ENCODE measurements around the gene HPCAL4.

- TF ChIP-seq, protein P1, sequence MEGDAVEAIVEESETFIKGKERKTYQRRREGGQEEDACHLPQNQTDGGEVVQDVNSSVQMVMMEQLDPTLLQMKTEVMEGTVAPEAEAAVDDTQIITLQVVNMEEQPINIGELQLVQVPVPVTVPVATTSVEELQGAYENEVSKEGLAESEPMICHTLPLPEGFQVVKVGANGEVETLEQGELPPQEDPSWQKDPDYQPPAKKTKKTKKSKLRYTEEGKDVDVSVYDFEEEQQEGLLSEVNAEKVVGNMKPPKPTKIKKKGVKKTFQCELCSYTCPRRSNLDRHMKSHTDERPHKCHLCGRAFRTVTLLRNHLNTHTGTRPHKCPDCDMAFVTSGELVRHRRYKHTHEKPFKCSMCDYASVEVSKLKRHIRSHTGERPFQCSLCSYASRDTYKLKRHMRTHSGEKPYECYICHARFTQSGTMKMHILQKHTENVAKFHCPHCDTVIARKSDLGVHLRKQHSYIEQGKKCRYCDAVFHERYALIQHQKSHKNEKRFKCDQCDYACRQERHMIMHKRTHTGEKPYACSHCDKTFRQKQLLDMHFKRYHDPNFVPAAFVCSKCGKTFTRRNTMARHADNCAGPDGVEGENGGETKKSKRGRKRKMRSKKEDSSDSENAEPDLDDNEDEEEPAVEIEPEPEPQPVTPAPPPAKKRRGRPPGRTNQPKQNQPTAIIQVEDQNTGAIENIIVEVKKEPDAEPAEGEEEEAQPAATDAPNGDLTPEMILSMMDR (conservative IDR thresholded peaks at IDR 0.05 in 1 of 2, IDR thresholded peaks at IDR 0.05 in 1 of 2; ENCODE audit: low read depth in 1 of 2, low read length in 2 of 2) = no peak
- TF ChIP-seq EZH2 (IDR thresholded peaks at IDR 0.05; ENCODE audit: low read length, missing control alignments) = peak; percentile 97
Measured at GRCh38 chr1:39691383-39692151, at the start of gene HPCAL4.
